Stimulated activated CD4-positive, alpha-beta T cell treated with anti-CD3 and anti-CD28 coated beads, Interleukin-4, amount 100 ng/mL, for 1 hour (primary cell): ENCODE data around the gene STK40.

Experiments used
- DNase-seq: peaks from one replicate; pipeline ENCODE4 v3.0.0-alpha.2; 2020

Gene STK40, protein sequence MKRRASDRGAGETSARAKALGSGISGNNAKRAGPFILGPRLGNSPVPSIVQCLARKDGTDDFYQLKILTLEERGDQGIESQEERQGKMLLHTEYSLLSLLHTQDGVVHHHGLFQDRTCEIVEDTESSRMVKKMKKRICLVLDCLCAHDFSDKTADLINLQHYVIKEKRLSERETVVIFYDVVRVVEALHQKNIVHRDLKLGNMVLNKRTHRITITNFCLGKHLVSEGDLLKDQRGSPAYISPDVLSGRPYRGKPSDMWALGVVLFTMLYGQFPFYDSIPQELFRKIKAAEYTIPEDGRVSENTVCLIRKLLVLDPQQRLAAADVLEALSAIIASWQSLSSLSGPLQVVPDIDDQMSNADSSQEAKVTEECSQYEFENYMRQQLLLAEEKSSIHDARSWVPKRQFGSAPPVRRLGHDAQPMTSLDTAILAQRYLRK

GRCh38 chr1:36385410-36386264, at the start of gene STK40:
STK40 (minus strand) TSS chr1:36385924; CDS start chr1:36361332, 24,592 bp downstream.
- DNase-seq: peak; percentile 97

DNA sequence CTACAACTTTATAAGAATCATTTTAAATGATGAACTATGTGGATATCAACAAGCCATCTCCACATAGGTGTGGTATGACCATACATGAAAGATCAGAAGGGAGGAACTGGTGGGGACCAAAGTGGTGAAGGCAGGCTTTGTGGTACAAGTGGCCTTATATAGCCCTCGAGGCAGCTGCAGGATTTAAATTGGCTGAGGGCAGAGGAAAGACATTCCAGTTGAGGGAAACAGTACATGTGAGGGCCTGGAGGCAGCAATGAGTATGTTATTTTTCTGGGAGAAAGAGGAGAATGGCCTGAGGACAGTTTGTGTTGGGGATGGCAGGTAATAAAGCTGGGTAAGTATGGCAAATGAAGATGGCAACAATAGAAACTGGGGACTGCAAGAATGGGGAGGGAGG, 47.4 kb upstream of the STK40 start:
- DNase-seq: no peak

GRCh38 chr1:36432616-36433015, 46.9 kb upstream of the STK40 start:
- no peak for DNase-seq

DNA sequence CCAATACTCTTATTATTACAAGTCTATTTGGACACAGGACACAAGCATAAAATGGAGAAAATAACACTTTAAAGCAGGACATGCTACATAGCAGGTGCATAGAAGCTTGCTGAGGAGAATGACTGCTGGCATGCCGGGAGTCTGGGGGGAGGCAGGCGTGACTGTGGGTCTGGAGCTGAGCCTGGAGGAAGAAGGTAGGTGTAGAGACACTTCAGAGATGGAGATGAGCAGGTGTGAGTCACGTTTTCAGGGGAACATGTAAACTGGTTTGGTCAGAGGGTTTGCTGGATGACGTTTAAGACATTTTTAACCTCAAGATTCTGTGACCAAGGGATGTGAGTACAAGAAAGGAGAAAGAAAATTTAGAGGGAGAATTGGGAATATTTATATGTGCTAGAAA, 40.1 kb upstream of the STK40 start:
- DNase-seq: no peak

DNA sequence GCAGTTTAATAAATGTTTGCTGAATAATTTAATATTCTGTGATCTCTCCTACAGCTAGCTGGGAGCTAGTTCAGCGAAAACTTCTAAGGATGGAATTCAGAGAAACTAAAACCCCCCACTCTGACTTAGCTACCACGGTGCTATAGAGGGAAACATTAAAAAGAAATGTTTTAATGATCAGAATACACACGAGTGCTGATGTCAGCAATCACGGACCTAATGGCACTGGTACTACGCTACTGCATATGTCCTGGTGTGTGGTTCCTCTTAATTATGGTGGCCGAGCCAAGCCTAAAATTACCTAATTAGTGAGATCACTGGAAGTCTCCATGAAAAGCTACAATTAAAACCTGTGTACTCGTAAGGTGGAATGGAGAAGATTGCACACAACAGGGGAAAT, 35.9 kb upstream of the STK40 start:
- DNase-seq: no peak

- DNase-seq: peak; percentile 93
These were observed 35.2 kb upstream of the STK40 start for GRCh38 chr1:36420836-36421317.

DNA sequence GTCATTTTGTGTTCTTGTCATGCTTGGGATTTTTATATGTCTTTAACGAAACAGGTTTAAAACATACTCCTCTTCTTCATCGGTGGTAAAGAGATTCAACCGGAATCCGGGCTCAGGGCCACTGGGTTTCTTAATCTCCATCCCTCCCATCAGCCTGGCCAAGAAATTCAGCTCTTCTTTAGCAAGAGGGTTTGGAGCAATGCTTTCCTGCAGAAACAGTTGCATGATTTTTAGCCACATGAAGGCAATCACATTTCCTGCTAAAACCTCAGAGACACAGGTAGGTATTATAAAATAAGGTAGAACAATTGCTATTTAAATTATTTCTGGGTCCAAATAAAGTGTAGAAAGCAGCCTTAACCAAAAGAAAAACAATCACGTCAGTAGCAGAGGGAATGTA, 34.7 kb upstream of the STK40 start:
- DNase-seq: no peak

DNA sequence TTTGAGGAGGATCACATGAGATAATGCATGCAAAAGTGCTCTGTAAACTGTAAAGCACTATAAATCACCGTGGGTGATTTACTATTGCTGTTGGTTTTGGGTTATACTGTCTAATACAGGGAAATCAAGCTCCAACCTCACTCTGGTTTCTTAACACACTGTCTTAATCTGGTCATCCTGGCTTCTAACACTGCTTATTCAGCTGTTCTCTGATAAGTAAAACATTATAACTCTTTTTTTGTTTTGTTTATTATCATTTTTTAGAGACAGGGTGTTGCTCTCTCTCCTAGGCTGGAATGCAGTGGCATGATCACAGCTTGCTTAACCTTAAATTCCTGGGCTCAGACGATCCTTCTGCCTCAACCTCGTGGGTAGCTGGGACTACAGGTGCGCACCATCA, 33.8 kb upstream of the STK40 start:
- DNase-seq: no peak

DNA sequence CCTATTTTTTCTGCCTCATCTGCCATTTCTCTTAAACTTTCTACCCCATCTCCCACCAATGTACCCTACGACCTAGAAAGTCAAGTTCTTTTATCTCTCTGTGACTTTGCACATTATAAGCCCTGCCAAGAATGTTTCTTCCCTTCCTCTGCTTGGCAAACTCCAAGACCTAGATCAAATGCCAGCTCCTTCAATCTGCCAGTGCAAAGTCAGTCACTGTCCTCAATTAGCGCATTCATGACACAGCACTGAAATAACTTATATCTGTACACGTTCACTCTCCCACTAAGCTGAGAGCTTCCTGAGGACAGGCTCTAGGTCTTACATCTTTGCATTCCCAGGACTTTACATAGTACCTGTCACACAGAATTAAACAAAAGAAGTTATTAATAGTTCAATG, 33.4 kb upstream of the STK40 start:
- DNase-seq: no peak

- DNase-seq: no peak
These were observed 32.2 kb upstream of the STK40 start for GRCh38 chr1:36417931-36418330.

DNA sequence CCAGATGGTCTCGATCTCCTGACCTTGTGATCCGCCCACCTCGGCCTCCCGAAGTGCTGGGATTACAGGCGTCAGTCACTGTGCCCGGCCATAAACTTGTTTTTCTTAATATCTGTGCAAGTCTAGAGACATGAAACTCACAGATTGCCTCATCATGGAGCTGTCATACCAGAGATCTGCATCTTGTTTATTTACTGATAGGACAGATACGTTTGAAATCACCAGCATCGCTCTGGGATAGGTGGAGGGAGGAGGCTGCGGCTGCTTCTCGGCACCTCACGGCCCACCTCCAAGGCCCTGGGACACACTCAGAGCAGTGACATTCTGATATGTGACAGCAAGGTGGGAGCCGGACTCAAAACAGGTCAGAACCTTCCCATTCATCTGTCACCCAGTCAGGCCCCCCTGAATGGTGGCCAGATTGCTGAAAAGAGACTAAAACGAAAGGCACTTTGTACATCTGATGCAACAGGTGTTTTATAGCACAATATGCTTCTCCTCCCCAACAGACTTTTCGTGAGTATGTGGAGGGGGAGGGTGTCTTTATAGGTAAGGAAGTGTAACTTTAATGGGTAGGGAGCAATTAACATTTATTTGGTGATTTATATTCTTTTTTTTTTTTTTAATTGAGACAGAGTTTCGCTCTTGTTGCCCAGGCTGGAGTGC, 30.1 kb upstream of the STK40 start:
- DNase-seq: no peak

GRCh38 chr1:36414384-36414783, 28.7 kb upstream of the STK40 start:
- no peak for DNase-seq

- DNase-seq: peak; percentile 18
These were observed 26.2 kb upstream of the STK40 start for GRCh38 chr1:36411674-36412648.

GRCh38 chr1:36408479-36408878, 22.8 kb upstream of the STK40 start:
- no peak for DNase-seq

GRCh38 chr1:36406440-36406839, 20.7 kb upstream of the STK40 start:
- DNase-seq: no peak

- no peak for DNase-seq
These were observed 16.8 kb upstream of the STK40 start for GRCh38 chr1:36402504-36402890.

DNA sequence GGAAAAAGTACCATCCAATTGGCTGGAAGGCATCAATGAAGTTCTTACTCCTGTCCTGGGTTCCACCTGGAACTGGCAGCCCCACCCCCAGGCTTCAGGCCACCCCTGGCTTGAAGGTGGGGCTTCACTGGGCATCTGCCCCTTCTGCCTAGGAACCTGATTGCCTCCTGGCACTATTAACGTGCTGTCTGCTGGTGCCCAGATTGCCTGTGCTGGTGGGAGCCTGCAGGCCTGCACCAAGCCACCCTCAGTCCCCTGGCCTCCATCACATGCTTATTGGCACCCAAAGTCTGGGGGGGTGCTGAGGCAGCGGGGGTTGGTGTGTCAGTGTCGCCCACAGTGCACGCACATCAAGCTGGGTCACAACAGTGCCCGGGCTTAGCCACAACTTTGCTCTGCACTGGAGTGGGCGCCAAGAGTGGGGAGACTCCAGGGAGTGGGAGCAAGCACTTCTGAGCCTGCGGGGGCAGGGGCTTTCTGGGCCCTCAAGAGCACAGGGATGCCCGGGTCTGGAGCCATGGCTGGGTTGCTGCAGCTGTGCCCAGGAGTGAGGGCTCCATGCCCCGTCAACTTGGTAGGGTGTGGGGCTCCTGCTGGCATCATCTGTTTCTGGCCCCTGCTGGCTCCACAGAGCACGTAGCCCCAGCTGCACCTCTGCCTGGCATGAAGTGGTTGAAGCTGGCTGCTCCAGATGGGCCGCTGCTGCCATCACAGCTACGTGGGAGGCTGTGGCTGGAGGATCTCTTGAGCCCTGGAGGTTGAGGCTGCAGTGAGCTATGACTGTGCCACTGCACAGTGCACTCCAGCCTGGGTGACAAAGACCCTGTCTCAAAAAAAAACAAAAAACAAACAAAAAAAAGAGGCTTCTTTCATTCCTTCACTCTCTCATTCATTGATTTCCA, 16.1 kb upstream of the STK40 start:
- DNase-seq: no peak

- peak; percentile 58 for DNase-seq
These were observed 15.3 kb upstream of the STK40 start for GRCh38 chr1:36400825-36401601.

GRCh38 chr1:36400514-36400824, 14.7 kb upstream of the STK40 start:
- DNase-seq: no peak

- DNase-seq: no peak
These were observed 12.8 kb upstream of the STK40 start for GRCh38 chr1:36398370-36398977.
